ENCODE data around the gene PIP5K1A.
"Not testable (repeated sequence)": the region's sequence is repeated elsewhere in the genome, so short reads cannot be mapped to it uniquely, and the experiment has no call there.

Gene PIP5K1A

DNA sequence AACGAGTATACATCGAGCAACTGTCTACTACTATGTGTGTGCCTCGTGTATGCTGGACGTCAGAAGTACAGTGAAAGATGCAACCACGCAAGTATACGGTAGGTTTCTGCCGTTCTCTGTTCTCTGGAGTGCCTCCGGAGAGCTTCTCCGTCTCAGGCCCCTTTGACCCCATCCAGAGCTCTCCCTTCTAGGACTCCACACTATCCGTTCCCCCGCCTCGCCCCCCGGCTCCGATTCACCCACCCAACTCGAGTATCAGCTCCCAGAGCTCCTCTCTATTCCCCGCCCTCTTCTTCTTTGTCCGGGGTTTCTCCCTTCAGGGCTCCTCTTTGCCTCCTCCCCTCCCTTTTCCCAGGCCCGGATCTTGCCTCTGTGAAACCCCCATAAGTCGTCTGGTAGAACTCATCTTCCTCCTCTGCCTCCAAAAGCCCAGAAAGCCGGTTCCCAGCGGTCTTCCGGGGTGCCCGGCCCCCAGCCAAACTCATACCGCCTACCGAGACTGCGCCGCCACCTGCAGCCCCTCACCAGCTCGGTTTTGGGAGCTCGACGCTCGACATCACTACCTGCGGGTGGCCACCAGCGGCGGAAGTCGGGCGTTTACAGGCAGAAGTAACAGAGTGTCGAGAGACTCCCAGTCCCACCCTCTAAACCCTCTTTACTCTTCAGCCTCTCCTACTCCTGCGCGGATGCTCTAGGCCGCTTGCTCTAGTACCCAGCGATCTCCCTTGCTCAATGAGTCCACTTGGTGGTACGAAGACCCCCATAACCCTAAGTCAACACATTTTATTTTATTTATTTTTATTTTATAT, 8.5 kb upstream of the PIP5K1A start, which contains the start of gene VPS72:
VPS72 (minus strand) TSS at position 561 of the 809 bp plus-strand sequence; CDS start at position 485, 76 bp downstream.
- in situ Hi-C loops (cut with HindIII; ENCODE audit: low sequenced_read_pairs): no loop called here

DNA sequence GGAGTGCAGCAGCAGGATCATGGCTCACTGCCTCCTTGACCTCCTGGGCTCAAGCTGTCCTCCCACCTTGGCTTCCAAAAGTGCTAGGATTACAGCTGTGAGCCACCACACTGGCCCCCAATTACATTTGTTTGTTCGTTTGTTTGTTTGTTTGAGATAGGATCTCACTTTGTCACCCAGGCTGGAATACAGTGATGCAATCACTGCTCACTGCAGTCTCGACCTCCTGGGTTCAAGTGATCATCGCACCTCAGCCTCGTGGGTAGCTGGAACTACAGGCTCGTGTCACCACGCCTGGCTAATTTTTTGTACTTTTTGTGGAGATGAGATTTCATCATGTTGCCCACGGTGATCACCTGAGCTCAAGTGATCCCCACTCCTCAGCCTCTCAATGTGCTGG, 6.3 kb upstream of the PIP5K1A start:
- in situ Hi-C loops (cut with HindIII; ENCODE audit: low sequenced_read_pairs): no loop called here

- in situ Hi-C loops (cut with HindIII; ENCODE audit: low sequenced_read_pairs): no loop called here
Measured at GRCh38 chr1:151193304-151193703, 5.0 kb upstream of the PIP5K1A start.

DNA sequence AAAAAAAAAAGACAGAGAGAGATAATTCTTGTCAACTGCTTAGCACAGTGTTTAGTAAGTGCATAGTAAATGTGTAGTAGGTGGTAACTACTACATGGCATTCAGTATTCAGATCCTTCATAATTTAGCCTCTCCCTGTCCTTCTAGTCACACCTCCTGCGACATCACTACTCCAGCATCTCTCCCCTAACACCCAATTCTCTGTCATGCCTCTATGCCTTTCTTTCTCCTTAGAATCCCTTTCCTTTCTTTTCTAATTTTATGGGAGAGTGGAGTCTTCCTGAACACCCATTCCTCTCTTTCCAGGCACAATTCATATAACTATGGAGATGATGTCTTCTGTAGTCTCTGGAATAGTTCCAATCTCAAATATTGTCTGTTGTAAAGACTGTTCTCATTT, 4.5 kb upstream of the PIP5K1A start:
- in situ Hi-C loops (cut with HindIII; ENCODE audit: low sequenced_read_pairs): no loop called here

DNA sequence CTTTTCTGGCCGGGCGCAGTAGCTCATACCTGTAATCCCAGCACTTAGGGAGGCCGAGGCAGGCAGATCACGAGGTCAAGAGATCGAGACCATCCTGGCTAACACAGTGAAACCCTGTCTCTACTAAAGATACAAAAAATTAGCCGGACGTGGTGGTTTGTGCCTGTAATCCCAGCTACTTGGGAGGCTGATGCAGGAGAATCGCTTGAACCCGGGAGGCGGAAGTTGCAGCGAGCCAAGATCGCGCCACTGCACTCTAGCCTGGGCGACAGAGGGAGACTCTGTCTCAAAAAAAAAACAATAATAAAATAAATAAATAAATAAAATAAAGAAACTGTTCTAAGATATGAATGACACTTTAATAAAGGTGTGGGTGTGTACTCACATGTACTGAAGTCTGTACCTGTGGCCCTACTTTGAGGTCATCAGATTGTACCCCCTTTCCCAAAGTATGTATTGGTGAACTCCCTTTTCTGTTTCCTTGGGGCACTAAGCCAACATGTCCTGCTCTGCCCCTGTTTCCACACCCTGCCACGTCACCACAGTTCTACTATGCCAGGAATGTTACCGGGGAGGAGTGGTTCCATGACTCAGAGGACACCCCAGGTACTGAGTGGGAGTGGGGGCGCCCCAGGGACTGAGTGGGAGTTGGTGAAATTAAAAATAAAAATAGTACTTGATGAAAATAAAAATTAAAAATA, 3.3 kb upstream of the PIP5K1A start:
- in situ Hi-C loops (cut with HindIII; ENCODE audit: low sequenced_read_pairs): not testable (repeated sequence)

DNA sequence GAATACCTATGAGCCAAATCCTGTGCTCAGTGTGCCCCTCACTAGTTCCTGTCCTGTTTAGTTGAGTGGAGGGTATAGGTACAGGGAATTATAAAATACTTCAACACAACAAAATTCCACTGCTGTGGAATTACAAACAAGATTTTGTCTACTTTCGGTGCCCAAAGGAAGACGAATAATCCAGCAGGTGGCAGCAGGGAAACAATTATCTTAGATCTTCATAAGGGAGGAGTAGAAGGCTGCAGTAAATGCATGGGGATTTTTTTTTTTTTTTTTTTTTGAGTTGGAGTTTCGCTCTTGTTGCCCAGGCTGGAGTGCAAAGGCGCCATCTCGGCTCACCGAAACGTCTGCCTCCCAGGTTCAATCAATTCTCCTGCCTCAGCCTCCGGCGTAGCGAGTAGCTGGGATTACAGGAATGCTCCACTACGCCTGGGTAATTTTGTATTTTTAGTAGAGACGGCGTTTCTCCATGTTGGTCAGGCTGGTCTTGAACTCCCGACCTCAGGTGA, 2.0 kb upstream of the PIP5K1A start:
- in situ Hi-C loops (cut with HindIII; ENCODE audit: low sequenced_read_pairs): no loop called here

DNA sequence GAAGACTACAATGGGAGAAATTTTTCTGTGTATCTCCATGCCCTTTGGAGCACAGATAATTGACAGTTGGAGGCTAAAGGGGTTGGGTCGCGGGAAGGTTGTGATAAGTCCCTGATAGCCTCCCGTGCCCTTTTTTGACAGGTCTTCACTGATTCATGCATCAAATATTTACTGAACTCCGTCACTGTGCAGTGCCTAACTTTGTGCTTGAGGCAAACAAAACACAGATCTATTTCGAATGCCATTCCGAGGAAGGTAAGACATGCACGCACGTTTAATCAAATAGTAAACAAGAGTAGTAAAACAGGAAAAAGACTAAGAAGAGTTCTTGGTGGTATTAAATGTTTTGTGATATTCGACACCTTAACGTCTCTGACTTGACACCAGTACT, 494 bp upstream of the PIP5K1A start:
- in situ Hi-C loops (cut with HindIII; ENCODE audit: low sequenced_read_pairs): no loop called here

DNA sequence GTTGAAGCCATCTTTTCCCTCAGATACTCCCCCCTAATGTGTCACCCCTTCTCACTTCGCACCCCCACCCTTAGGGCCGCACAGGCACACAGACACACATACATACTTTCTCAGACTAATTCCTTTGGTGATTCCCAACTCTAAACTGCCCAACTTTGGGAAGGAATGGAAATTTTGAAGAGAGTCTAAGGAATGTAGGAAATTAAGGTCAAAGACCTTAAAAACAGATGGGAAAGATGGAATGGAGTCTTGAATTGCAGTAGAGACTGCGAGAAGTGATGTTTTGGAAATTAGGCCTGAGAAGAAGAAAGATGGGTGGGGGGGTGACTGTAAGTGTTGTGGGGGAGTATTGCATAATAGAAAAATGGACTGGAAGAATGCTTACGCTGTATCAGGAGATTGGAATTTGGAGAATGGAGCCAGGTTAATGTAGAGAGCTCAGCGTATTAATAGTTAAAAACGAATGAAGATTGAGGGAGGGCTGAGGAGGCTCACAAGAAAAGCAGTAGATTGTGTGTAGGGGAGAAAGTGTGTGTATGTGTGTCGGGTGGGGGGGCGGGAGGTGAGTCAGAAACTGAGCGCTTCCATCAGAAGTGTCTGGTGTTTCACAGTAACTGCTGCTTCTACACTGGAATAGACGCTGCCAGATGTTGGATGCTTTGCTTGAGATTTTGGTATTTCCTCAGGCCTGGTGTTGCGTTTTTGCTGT, 1.7 kb downstream of the PIP5K1A start:
- in situ Hi-C loops (cut with HindIII; ENCODE audit: low sequenced_read_pairs): no loop called here

DNA sequence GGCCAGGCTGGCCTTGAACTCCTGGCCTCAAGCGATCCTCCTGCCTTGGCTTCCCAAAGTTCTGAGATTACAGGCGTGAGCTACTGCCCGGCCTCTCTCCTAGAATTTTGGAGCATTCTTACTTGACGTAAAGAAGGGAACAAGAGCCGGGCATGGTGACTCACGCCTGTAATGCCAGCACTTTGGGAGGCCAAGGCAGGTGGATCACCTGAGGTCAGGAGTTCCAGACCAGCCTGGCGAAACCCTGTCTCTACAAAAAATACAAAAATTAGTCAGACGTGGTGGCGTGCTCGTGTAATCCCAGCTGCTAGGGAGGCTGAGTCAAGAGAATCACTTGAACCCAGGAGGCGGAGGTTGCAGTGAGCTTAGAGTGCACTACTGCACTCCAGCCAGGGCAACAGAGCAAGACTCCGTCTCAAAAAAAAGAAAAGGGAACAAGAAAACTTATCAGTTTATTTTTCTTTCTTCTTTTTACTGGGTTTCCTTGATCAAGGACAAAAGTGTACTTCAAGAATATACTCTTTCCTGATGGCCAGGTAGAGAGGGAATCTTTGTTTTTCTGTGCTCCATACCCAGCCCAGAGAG, 7.1 kb downstream of the PIP5K1A start:
- in situ Hi-C loops (cut with HindIII; ENCODE audit: low sequenced_read_pairs): loop anchor here (5.0 kb wide), 1 partner anchor 42 kb away; no protein-coding TSS in a partner anchor

GRCh38 chr1:151210830-151211229, 12.5 kb downstream of the PIP5K1A start:
- in situ Hi-C loops (cut with HindIII; ENCODE audit: low sequenced_read_pairs): no loop called here

- in situ Hi-C loops (cut with HindIII; ENCODE audit: low sequenced_read_pairs): no loop called here
Measured at GRCh38 chr1:151211972-151212705, 13.8 kb downstream of the PIP5K1A start.

GRCh38 chr1:151213560-151213959, 15.2 kb downstream of the PIP5K1A start:
- in situ Hi-C loops (cut with HindIII; ENCODE audit: low sequenced_read_pairs): no loop called here

- in situ Hi-C loops (cut with HindIII; ENCODE audit: low sequenced_read_pairs): no loop called here
Measured at GRCh38 chr1:151221616-151222015, 23.3 kb downstream of the PIP5K1A start.

DNA sequence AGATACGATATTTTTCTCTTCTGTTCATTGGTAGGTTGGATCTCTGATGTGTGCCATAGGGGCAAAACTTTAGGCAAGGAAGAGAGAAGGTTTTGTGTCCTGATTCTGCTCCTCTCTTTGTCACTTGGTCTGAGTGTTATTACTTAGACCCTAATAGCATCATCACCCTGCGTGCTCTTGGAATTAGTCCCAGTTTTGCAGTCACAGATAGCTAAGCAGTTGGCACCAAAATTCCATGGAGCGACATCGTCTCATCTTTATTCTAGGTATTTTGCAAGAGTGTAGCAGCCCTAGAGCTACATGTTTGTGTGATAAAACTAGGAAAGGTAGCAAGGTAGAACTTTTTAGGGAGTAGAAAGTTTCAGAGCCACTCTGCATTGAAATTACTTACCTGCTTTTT, 23.8 kb downstream of the PIP5K1A start:
- in situ Hi-C loops (cut with HindIII; ENCODE audit: low sequenced_read_pairs): no loop called here

- in situ Hi-C loops (cut with HindIII; ENCODE audit: low sequenced_read_pairs): no loop called here
Measured at GRCh38 chr1:151235235-151235634, 36.9 kb downstream of the PIP5K1A start.

DNA sequence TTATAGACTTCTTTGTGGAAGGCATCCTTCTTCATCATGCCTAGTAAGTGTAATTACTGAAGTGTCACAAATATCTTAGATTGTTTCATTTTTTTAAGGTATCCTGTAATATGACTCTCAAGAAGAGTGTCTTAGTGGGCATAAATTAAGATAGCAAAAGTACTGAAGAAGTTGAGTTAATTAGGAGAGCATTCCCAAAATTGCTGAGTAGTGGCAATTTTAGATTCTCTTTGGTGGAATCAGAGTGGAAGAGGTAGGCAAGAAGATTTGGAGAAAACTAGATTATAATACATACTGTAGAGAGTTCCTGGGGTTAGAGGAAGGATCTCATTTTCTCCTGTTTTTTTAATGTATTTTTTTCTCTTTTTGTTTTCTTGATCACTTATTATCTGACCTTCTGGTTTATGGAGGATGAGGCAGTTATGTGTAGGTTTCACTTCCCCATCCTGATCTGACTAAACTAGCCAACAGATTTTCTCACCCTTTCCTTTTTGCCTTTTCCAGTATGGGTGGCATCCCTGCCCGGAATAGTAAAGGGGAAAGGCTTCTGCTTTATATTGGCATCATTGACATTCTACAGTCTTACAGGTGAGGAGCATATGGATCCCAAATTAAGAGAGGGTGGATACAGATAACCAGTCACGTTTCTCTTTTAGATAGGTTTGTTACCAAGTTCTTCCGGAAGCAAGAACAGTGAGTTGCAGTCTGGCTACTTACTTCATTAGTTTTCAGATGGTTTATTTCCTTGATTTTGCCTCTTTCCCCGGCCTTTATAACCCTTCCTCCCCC, 39.5 kb downstream of the PIP5K1A start:
- in situ Hi-C loops (cut with HindIII; ENCODE audit: low sequenced_read_pairs): no loop called here

DNA sequence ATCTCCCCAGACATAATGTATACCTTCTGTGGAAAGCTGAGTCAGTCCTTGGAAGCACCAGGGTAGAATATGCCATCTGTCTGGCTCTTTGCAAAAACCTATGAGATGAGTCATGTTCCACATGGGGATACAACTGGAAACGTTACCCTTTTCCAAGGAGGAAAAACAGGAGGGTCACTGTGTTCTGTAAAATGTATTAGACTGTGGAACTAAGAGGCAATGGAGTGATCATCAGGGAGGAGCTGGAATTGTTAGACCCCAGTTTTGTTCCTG, 40.1 kb downstream of the PIP5K1A start:
- in situ Hi-C loops (cut with HindIII; ENCODE audit: low sequenced_read_pairs): no loop called here

DNA sequence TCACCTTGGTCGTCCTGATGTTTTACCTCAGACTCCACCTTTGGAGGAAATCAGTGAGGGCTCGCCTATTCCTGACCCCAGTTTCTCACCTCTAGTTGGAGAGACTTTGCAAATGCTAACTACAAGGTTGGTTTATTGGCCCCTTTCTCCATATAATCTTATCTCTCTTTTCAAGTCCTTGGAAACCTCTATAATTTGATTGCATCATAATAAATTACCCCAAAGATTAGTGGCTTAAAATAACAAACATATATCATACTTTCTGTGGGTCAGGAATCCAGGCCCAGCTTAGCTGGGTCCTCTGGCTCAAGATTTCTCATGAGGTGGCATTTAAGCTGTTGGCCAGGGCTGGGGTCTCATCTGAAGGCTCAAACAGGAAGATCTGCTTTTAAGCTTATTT, 44.1 kb downstream of the PIP5K1A start:
- in situ Hi-C loops (cut with HindIII; ENCODE audit: low sequenced_read_pairs): loop anchor here (10.0 kb wide), 1 partner anchor 82 kb away; the partner anchor contains the start of gene PI4KB

GRCh38 chr1:151243683-151244216, 45.4 kb downstream of the PIP5K1A start:
- in situ Hi-C loops (cut with HindIII; ENCODE audit: low sequenced_read_pairs): loop anchor here (10.0 kb wide), 1 partner anchor 81 kb away; the partner anchor contains the start of gene PI4KB

Measured in endothelial cell of hepatic sinusoid (primary cell).